AG04449 (cell line): ENCODE results near the gene SOX10.

ENCODE experiments used
- CTCF ChIA-PET: fragments of 350-600 bp; formaldehyde crosslinking; extraction: SDS; loops from one replicate; lab custom pipeline; 2021; ENCODE audit warnings: antibody characterized with exemption; lab: Yijun Ruan, JAX
- POLR2A ChIA-PET: fragments of 400-600, 350-600 bp; formaldehyde crosslinking; extraction: SDS; loops from one replicate; lab custom pipeline; 2020; ENCODE audit warnings: antibody characterized with exemption, inconsistent platforms; lab: Yijun Ruan, JAX
- DNase-seq: peaks from one replicate; pipeline ENCODE4 v3.0.0-alpha.2; 2010; ENCODE audit warnings: low read depth, low spot score
- H3K4me3 ChIP-seq: 2 replicates; pipeline ENCODE4 v1.5.1; 2011; ENCODE audit warnings: low read depth, mild to moderate bottlenecking, control low read depth, low read length
- TF ChIP-seq, protein P1 (sequence below): IDR thresholded peaks from one replicate; pipeline ENCODE4 v1.5.1; 2011; ENCODE audit warnings: mild to moderate bottlenecking, moderate library complexity, low read length, control low read depth, inconsistent platforms; ENCODE audit not compliant: insufficient read depth; ENCODE audit errors: missing control alignments

The SOX10 gene

DNA sequence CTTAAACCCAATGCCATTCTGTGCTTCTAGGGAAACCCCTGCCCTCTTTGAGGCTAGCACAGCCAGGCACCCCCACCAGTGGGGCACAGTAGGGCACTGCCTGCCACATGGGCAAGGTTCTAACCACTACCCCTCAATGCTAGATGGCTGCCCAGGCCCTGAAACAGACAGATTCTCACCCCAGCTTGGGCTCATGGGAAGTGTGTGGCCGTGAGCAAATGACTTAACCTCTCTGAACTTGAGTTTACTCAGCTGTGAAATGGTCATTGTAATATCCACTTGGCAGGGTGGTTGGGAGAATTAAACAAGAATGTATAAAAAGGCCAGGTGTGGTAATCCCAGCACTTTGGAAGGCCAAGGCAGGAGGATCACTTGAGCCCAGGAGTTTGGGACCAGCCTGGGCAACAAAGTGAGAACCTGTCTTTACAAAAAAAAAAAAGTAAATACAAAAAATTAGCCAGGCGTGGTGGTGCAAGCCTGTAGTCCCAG is 53.4 kb downstream of the SOX10 start:
- TF ChIP-seq, protein P1, sequence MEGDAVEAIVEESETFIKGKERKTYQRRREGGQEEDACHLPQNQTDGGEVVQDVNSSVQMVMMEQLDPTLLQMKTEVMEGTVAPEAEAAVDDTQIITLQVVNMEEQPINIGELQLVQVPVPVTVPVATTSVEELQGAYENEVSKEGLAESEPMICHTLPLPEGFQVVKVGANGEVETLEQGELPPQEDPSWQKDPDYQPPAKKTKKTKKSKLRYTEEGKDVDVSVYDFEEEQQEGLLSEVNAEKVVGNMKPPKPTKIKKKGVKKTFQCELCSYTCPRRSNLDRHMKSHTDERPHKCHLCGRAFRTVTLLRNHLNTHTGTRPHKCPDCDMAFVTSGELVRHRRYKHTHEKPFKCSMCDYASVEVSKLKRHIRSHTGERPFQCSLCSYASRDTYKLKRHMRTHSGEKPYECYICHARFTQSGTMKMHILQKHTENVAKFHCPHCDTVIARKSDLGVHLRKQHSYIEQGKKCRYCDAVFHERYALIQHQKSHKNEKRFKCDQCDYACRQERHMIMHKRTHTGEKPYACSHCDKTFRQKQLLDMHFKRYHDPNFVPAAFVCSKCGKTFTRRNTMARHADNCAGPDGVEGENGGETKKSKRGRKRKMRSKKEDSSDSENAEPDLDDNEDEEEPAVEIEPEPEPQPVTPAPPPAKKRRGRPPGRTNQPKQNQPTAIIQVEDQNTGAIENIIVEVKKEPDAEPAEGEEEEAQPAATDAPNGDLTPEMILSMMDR = no peak
- no peak for DNase-seq
- CTCF ChIA-PET = interaction anchor here (1.0 to 7.7 kb wide), 9 partner anchors 9 to 115 kb away, joined by 3 to 159 read pairs (median 10); partner anchors contain the start of gene MICALL1
- POLR2A ChIA-PET = no interaction called here
- H3K4me3 ChIP-seq = no peak overlapping the region

DNA sequence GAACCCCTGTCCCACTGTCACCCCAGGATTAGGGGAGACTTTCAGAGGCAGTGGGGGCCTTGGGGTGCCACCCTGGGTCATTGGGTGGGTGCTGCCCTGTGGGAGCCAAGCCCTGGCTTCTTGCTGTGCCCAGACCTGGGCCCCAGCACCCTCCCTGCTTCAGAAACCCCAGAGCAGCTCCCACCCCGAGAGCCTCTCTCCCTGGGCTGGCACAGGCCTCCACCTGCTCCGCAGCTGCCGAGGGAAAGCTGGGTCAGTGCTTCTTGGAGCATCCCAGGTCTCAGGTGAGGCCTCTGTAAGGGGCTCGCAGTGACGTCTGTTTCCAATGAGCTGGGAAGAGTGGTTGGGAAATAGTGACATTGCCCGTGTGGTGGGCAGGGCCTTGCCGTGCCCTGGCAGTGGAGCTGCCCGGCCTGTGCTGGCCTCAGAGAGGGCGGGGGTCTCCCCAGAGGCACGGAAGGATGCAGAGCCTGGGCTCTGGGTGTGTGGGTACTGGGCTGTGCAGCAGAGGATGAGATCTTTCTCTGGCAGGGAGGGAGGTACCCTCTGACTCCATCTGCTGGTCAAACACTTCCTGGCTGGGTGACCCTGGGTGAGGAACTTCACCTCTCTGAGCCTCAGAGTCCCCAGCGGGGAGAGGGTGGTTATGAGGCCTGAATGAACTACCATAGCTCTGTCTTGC is 53.9 kb downstream of the SOX10 start:
- no peak for DNase-seq

DNA sequence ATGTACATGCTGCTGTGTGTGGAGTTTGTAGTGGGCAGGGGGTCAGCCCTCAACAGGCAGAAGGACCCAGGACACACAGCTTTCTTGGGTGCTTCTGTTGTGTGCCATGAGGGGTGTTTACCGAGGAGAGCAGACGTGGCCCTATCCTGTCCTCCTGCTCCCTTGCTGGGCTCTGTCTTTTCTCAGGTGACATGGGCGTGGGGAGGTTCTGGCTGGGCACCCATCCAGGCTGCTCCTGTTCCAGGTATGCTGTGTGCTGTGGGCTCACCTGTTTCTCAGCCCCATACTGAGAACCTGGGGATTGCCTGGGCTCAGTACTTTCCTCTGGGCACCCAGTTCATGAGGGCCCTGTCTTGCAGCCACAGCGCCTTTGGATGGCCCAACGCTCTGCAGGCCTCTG is 55.0 kb downstream of the SOX10 start:
- POLR2A ChIA-PET = no interaction called here
- H3K4me3 ChIP-seq = no peak overlapping the region
- no peak for DNase-seq
- TF ChIP-seq, protein P1 = no peak
- CTCF ChIA-PET = interaction anchor here (2.3 to 7.7 kb wide), 3 partner anchors 17 to 112 kb away, joined by 15 to 159 read pairs (median 121); partner anchors contain the start of gene MICALL1

More for the DNA sequence above, 53.9 kb downstream of the SOX10 start:
- TF ChIP-seq, protein P1 = peak; percentile 62
- ChIA-PET POLR2A (no interaction called here), CTCF (interaction anchor here (1.0 to 7.7 kb wide), 9 partner anchors 9 to 115 kb away, joined by 3 to 159 read pairs (median 10); partner anchors contain the start of gene MICALL1)
- H3K4me3 ChIP-seq = no peak overlapping the region

DNA sequence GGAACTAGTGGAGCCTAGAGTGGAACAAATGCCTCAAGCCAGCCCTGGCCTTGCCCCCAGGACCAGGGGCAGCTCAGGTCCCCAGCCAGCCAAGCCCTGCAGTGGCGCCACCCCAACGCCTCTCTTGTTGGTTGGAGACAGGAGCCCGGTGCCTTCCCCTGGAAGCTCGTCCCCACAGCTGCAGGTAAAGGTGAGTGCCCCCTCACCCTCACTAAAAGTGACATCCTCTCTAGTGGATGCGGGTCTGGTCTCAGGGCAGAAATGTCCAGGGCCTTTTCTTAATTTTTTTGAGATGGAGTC is 56.8 kb downstream of the SOX10 start:
- no peak for DNase-seq
- POLR2A ChIA-PET = no interaction called here
- H3K4me3 ChIP-seq = no peak overlapping the region
- TF ChIP-seq, protein P1 = no peak
- CTCF ChIA-PET = interaction anchor here (1.3 kb wide), 1 partner anchor 40 kb away, joined by 5 read pairs; no protein-coding TSS in a partner anchor

DNA sequence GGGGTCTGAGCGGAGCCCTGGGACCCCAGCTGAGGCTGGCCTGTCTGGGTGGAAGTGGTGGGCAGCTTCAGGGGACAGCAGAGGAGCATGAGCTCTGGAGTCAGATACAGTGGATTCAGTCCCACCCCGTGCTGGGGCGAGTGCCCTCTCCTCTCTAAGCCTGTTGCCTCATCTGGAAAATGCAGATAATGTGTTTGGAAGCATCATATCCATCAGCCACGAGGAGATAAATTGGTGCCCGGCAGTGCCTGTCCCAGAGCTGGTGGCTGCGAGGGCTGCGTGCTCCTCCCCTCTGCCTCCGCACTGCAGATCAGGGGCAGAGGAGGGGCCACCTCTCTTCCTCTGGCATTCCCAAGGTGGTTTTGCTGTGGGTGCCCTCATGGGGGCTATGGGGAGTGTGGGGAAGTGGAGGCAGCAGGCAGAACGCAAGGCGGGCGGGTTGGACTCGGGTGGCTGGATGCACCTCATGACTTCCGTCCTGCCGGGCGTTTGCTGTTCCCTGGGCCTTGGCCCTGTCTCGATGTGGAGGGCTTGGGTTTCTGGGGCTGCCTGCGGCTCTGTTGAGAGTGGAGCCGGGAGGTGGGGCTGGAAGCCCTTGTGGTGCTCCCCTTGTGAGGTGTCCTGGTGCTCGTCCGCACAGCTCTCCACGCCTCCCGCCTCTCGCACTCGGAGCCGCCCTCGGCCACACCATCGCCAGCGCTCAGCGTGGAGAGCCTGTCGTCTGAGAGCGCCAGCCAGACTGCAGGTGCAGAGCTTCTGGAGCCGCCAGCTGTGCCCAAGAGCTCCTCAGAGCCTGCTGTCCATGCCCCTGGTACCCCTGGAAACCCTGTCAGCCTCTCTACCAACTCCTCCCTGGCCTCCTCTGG is 57.4 kb downstream of the SOX10 start:
- POLR2A ChIA-PET = interaction anchor here (1.2 kb wide), 1 partner anchor 21 kb away, joined by 3 read pairs; the partner anchor contains the start of gene MICALL1
- DNase-seq = no peak
- TF ChIP-seq, protein P1 = no peak
- H3K4me3 ChIP-seq = no peak overlapping the region
- CTCF ChIA-PET = interaction anchor here (1.3 kb wide), 1 partner anchor 39 kb away, joined by 5 read pairs; no protein-coding TSS in a partner anchor
